Kidney tubule cell (primary cell): ENCODE data around the gene VEZF1.
"Not testable (repeated sequence)": the region's sequence is repeated elsewhere in the genome, so short reads cannot be mapped to it uniquely, and the experiment has no call there.

Experiments
- DNase-seq: peaks from one replicate; pipeline ENCODE4 v3.0.0-alpha.2; 2018; ENCODE audit warnings: low spot score

The VEZF1 gene

DNA sequence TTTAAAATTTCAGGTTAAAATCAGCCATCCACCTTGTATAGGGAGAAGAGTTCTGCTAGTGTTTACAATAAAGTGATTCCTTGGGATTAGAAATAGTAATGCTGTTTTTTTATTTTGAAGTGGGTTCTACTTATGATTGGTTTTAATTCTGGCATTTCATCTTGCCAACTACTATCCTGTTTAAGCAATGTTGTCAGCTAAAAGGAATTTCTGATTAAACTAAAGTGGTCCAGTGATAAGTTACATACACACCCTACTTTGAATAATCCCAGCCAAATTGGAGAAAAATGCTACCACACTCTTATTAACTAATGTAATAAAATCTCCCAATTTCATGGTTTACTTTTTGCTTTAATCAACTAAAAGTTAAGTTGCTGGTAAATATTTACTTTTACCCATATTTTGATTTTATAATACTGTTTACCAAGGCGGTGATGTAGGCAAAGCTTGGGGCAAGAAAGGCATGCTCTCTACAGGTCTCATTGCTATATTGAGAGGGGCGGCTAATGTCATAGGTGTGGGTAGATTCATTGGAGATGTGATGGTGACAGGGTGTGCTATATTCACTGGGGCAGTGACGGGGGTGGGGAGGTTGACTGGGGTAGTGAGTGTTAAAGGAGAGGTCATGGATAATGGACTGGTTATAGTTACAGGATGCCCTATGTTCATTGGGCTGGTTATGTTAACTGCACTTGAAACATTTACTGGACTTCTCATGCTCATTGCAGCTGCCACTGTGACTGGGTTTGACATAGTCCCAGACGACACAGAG is 13.8 kb downstream of the VEZF1 start:
- DNase-seq: not testable (repeated sequence)

GRCh38 chr17:57972151-57972550 is 15.9 kb downstream of the VEZF1 start:
- no peak for DNase-seq

- no peak for DNase-seq
These were observed 16.5 kb downstream of the VEZF1 start for GRCh38 chr17:57971572-57971971.

DNA sequence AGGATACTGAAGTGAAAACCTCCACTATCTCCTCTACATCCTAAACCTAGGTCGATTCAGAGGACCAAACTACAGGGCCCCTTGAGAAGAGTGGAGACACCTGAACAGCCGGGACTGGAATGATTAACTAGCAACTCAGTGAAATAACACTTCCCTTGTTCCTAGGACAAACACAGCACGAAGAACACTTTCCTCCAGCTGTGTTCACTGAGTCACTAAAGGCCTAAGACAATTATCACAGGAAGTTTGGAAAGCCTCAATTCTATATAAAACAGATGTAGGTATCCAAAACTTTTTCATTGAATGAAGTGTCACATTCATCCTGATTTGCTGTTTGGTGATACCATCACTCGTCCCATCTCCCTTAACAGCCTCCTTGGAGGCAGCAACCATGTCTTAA is 17.3 kb downstream of the VEZF1 start:
- peak; percentile 75 for DNase-seq

- no peak for DNase-seq
These were observed 19.6 kb downstream of the VEZF1 start for GRCh38 chr17:57968456-57968855.

- no peak for DNase-seq
These were observed 21.2 kb downstream of the VEZF1 start for GRCh38 chr17:57966875-57967274.

- no peak for DNase-seq
These were observed 21.8 kb downstream of the VEZF1 start for GRCh38 chr17:57966246-57966645.

DNA sequence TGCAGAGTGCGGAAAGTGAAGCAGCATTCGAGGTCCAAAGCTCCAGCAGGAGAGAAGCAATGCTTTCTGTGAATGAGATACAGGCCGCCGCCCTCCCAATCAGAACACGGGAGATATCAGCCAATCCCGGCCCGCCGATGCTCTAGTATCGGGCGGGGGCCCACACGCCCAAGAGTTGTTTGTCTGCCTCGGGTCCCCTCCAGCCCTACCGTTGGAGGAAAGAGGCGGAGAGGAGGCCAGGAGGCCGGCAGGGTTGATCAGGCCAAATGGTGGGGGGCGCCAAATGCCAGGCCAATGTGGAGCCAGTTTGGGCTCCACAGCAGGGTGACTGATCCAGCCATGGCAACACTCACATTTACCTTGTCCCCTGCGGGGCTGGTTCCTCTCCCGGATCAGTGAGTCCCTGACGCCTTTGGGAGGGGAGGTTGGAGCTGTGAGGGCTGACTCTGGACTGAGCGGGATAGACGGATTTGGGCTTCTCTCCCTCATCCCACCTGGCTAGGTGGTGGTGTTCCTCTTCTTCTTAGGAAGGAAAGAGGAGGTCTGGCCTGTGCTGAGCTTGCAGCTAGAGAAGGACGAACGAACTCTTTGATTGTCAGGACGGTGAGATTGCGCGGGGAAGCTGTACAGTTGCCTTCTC is 22.4 kb downstream of the VEZF1 start:
- DNase-seq: no peak

DNA sequence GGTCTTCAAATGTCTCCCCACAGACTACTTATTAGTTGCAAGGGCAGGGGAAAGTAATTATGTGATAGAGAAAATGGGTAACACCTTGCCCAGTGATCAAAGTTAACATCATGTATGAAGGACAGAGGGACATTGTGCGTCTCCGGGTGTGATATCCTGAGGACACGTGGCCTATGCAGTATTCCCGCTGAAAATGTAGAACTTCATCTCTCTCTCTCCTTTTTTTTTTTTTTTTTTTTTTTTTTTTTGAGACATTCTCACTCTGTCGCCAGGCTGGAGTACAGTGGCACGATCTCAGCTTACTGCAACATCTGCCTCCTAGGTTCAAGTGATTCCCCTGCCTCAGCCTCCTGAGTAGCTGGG is 24.9 kb downstream of the VEZF1 start:
- DNase-seq: no peak

GRCh38 chr17:57962279-57963148 is 25.5 kb downstream of the VEZF1 start:
- no peak for DNase-seq

GRCh38 chr17:57959929-57960328 is 28.1 kb downstream of the VEZF1 start:
- no peak for DNase-seq

- DNase-seq: not testable (repeated sequence)
These were observed 29.7 kb downstream of the VEZF1 start for GRCh38 chr17:57958391-57958790.

DNA sequence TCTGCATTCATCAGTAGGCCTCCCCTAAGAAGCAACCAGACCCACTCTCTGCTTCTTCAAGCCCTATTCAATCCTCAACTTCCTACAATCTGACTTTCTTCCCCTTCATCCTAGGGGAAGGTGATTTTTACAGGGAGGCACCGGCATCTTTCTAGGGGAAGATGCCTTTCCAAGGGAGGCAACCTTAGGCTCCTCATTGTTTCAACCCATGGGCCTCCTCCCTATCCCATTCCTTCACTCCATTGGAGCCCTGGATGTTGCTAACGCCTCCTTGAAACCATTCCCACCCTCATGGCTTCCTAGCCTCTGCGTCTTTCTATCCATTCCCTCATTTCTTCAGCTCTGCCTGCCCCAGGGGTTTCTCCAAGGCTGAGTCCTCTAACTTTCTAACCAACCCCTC is 30.2 kb downstream of the VEZF1 start:
- DNase-seq: no peak

DNA sequence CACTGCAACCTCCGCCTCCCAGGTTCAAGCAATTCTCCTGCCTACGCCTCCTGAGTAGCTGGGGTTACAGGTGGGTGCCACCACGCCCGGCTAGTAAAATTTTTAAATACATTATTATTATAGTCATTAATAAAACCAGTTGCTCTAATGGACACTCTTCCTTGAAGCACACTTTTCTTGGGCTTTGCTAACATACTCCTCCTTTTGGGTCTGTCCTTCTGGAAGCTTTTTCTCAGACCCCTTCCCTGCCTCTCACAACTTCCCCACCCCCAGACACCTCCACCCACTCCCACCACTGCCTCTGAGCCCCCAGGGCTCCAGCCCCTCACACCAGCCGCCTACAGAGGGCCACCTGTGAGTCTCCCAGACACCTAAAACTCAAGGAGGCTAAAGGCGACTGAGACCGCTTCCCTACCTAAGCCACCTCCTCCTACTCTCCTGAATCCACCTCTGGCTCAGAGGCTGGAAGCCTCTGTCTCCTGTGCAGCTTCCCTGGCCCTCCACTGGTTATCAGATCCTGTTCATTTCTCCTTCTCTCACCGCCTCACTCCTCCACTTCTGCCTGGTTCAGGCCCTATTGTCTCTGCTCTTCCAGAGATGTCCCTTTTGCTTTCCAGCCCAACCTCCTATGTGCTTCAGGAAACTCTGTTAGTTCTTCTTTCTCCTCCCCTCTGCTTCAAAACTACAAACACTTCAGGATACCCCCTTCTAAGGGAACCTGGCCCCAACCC is 30.8 kb downstream of the VEZF1 start:
- DNase-seq: no peak

DNA sequence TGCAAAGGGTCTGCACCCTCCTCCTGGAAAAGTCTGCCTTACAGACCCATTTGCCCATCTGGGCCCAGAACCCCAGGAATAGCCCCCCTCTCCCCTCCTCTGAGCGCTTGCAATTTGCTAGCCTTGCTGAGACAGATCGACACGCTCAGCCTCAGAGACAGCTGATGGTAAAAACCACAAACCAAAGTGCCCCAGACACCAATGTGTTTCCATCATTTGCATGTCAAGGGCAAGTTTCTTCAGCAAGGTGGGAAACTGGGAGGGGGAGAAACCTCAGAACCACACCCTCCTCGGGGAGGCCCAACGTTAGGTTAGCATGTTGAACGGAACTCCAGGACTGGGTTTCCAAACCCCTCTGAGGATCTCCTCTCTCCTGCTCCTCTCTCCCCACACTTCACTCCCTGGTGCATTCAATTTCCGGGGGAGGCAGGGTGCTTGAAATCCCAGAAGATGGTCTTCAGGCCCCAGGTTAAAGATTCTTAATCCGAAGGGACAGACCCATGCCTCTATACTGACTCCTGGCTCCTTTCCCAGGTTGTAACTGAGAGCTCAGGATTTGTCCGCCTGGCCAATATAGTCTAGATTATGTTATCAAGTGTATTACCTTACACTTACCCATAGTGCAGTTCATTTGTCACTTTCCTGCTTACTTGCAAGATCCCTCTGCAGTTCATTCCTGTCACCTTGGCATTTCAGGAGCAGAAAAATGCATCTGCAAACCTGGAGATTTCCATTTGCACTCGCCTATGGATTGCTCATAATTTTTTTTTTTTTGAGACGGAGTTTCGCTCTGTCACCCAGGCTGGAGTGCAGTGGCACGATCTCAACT is 31.5 kb downstream of the VEZF1 start:
- no peak for DNase-seq

GRCh38 chr17:57955183-57955931 is 32.7 kb downstream of the VEZF1 start, which contains the start of gene CUEDC1:
Gene CUEDC1 (minus strand): TSS chr17:57955412. CDS start chr17:57885564, 69,848 bp downstream.
- peak; percentile 77 for DNase-seq

DNA sequence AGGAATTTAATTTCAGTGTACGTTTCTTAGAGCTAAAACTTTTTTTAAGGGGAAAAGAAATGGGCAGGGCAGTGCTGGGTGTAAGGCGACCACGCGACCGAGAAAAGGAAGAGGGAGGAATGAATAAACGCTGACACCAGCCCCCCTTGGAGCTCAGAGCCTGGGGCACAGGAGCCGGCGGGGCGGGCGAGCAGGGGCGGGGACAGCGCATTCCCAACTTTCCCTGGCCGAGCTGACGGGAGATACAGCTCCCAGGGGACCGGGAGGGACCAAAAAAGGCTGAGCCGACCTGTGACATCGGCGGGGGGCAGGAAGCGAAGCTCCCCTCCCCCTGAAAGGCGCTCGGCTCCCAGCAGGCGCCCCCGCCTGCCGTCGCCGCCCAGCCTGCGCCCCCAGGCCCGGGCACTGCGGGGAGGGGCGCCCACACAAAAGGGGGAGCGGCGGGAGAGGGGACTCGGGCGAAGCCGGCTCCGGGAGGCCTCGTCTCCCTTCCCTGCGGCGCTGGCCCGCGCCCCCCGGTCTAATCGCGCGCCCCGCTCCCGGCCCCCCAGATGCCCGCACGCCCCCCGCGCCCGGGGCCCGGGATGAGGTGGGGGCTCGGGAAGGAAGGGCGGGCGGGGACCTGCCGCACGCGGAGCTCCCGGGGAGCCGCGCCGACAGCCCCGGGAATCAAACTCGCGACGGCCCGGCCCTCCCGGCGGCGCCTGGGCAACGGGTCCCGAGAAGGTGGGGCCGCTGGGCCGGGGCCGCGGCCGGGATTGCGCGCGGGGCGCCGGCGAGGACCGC is 33.5 kb downstream of the VEZF1 start:
- peak; percentile 87 for DNase-seq

GRCh38 chr17:57953705-57954396 is 34.2 kb downstream of the VEZF1 start:
- no peak for DNase-seq

DNA sequence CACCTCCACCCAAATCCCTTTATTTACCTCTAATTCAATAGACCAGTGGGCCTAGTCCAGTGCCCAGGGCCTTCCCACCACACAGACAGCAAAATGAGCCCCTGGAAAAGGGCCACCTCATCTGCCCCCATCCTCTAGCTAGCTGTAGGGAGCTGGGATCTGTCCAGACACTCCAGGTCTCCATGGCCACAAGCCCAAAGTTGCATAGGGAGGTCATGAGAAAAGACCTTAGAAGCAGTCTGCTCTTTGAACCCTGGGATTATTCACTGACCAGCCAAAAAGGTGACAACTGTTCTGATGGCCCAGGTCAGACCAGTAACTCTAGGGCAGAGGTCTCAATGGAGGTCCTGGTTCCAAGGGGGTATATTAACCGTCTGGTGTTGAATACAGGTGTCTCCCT is 34.8 kb downstream of the VEZF1 start:
- DNase-seq: no peak
